H1 (cell line): ENCODE measurements around the gene GSTO2. TPM values are rescaled to one million over a fixed set of nuclear protein-coding genes. Genes with fewer than 3 reads are reported as not detected.

Experiments
- CTCF ChIA-PET: fragments of 300-600 bp; sonication (Branson Sonifier 250); formaldehyde crosslinking; loops from one replicate; lab custom pipeline; 2021; ENCODE audit not compliant: partially characterized antibody; lab: Charles Lee
- POLR2A ChIA-PET: fragments of 300-600 bp; sonication (Branson Sonifier 250); formaldehyde crosslinking; loops from one replicate; lab custom pipeline; 2021; ENCODE audit warnings: inconsistent platforms; ENCODE audit not compliant: partially characterized antibody; lab: Charles Lee
- DNase-seq, 2 experiments: peaks; one replicate each; pipeline versions ENCODE4 v3.0.0 to v3.0.0-alpha.2; 2010 to 2022; ENCODE audit warnings: low spot score in 2 of 2, low read depth in 1 of 2, mixed read lengths in 1 of 2
- FAIRE-seq: peaks from 2 replicates; lab custom pipeline; 2011; peaks lifted over from hg19 to GRCh38; lab: Jason Lieb, UNC
- H2AFZ ChIP-seq: 2 replicates; pipeline ENCODE4 v1.8.1; 2012; ENCODE audit warnings: low read length, inconsistent platforms
- H2AK5ac ChIP-seq: 2 replicates; pipeline ENCODE4 v1.6.1; 2013; ENCODE audit warnings: low read depth, low read length
- H2BK120ac ChIP-seq: replicated peaks from 2 replicates; pipeline ENCODE3; 2013; ENCODE audit warnings: low read depth, low read length, inconsistent platforms
- H2BK12ac ChIP-seq: 2 replicates; pipeline ENCODE4 v1.6.1; 2013; ENCODE audit warnings: low read depth, low read length
- H2BK15ac ChIP-seq: 2 replicates; pipeline ENCODE4 v1.6.1; 2013; ENCODE audit warnings: low read length
- H2BK20ac ChIP-seq: 2 replicates; pipeline ENCODE4 v1.6.1; 2013; ENCODE audit warnings: low read length
- H2BK5ac ChIP-seq: 2 replicates; pipeline ENCODE4 v1.6.1; 2013; ENCODE audit warnings: low read depth, low read length
- H3K14ac ChIP-seq: 2 replicates; pipeline ENCODE4 v1.6.1; 2013; ENCODE audit warnings: inconsistent platforms; ENCODE audit not compliant: insufficient read length
- H3K18ac ChIP-seq: 2 replicates; pipeline ENCODE4 v1.6.1; 2013; ENCODE audit warnings: low read length; ENCODE audit errors: extremely low read depth
- H3K23ac ChIP-seq: 2 replicates; pipeline ENCODE4 v1.6.1; 2013; ENCODE audit warnings: inconsistent platforms; ENCODE audit not compliant: insufficient read length
- H3K23me2 ChIP-seq: 2 replicates; pipeline ENCODE4 v1.6.1; 2013; ENCODE audit warnings: low read depth, low read length
- H3K27ac ChIP-seq: 2 replicates; pipeline ENCODE4 v1.6.1; 2011; ENCODE audit warnings: low read depth, low read length, inconsistent platforms
- H3K27me3 ChIP-seq, 4 experiments: replicated peaks in 1 of 4; 1 replicate in 1 of 4; 2 replicates in 3 of 4; pipeline versions ENCODE4 v1.6.1 to v1.8.1; 2011 to 2013; ENCODE audit warnings: low read length in 3 of 4, mild to moderate bottlenecking in 3 of 4, inconsistent platforms in 2 of 4, mixed read lengths in 2 of 4, moderate library complexity in 1 of 4; ENCODE audit not compliant: control insufficient read depth in 3 of 4, insufficient read depth in 3 of 4; ENCODE audit errors: extremely low read depth in 1 of 4
- H3K36me3 ChIP-seq, 4 experiments: 2 replicates each; pipeline versions ENCODE4 v1.6.1 to v1.8.1; 2011 to 2013; ENCODE audit warnings: mild to moderate bottlenecking in 4 of 4, low read length in 3 of 4, moderate library complexity in 2 of 4, control low read depth in 1 of 4, inconsistent platforms in 1 of 4; ENCODE audit not compliant: insufficient read depth in 4 of 4, control insufficient read depth in 2 of 4
- H3K4ac ChIP-seq: replicated peaks from 2 replicates; pipeline ENCODE3; 2013; ENCODE audit warnings: low read length, low read depth, mixed read lengths, inconsistent platforms; ENCODE audit not compliant: insufficient read length
- H3K4me1 ChIP-seq, 4 experiments: replicated peaks in 1 of 4; 1 replicate in 1 of 4; 2 replicates in 3 of 4; pipeline versions ENCODE4 v1.6.1 to v1.8.1; 2011 to 2013; ENCODE audit warnings: low read length in 3 of 4, inconsistent platforms in 2 of 4, mixed read lengths in 1 of 4; ENCODE audit not compliant: insufficient read depth in 4 of 4, control insufficient read depth in 3 of 4
- H3K4me2 ChIP-seq, 2 experiments: 2 replicates each; pipeline versions ENCODE4 v1.6.1 to v1.8.1; 2011 to 2013; ENCODE audit warnings: low read depth in 2 of 2, low read length in 2 of 2, control low read depth in 1 of 2, inconsistent platforms in 1 of 2, mild to moderate bottlenecking in 1 of 2; ENCODE audit not compliant: insufficient read depth in 1 of 2
- H3K4me3 ChIP-seq, 4 experiments: fragments of 200-600, 300-600 bp in 1 of 4; sonication (generic), shearing (Covaris generic), sonication (Bioruptor Twin) in 1 of 4; 2 replicates each; pipeline versions ENCODE4 v1.5.1 to v1.8.1; 2011 to 2016; ENCODE audit warnings: low read length in 4 of 4, low read depth in 3 of 4, control low read depth in 2 of 4, inconsistent platforms in 2 of 4, mild to moderate bottlenecking in 2 of 4, mixed read lengths in 1 of 4, moderate library complexity in 1 of 4; ENCODE audit not compliant: insufficient read depth in 2 of 4; ENCODE audit errors: extremely low read depth in 1 of 4
- H3K56ac ChIP-seq: replicated peaks from 2 replicates; pipeline ENCODE3; 2013; ENCODE audit warnings: low read depth, mild to moderate bottlenecking, mixed read lengths, low read length, inconsistent platforms; ENCODE audit not compliant: insufficient read length
- H3K79me1 ChIP-seq: 2 replicates; pipeline ENCODE4 v1.6.1; 2013; ENCODE audit warnings: low read depth, low read length, control low read depth
- H3K79me2 ChIP-seq, 2 experiments: 2 replicates each; pipeline versions ENCODE4 v1.6.1 to v1.8.1; 2012 to 2013; ENCODE audit warnings: low read length in 2 of 2, mild to moderate bottlenecking in 2 of 2, inconsistent platforms in 1 of 2; ENCODE audit not compliant: insufficient read depth in 2 of 2, control insufficient read depth in 1 of 2
- H3K9ac ChIP-seq, 4 experiments: replicated peaks in 1 of 4; 1 replicate in 1 of 4; 2 replicates in 3 of 4; pipeline versions ENCODE4 v1.6.1 to v1.8.1; 2011 to 2013; ENCODE audit warnings: low read depth in 3 of 4, low read length in 3 of 4, control low read depth in 2 of 4, mild to moderate bottlenecking in 2 of 4, moderate library complexity in 2 of 4, inconsistent platforms in 1 of 4; ENCODE audit errors: extremely low read depth in 1 of 4
- H3K9me3 ChIP-seq, 2 experiments: 2 replicates each; pipeline versions ENCODE4 v1.6.1 to v1.8.1; 2012 to 2013; ENCODE audit warnings: mild to moderate bottlenecking in 2 of 2, moderate library complexity in 2 of 2, control low read depth in 1 of 2, inconsistent platforms in 1 of 2, low read depth in 1 of 2, low read length in 1 of 2, mixed read lengths in 1 of 2; ENCODE audit not compliant: insufficient read depth in 2 of 2
- H4K20me1 ChIP-seq, 2 experiments: replicated peaks in 1 of 2; 2 replicates each; pipeline versions ENCODE3 to v1.8.1; 2011 to 2013; ENCODE audit warnings: inconsistent platforms in 2 of 2, low read length in 2 of 2, mild to moderate bottlenecking in 1 of 2; ENCODE audit not compliant: insufficient read depth in 2 of 2, control insufficient read depth in 1 of 2
- H4K5ac ChIP-seq: 2 replicates; pipeline ENCODE4 v1.6.1; 2013; ENCODE audit warnings: low read length, low read depth, mixed read lengths, inconsistent platforms; ENCODE audit not compliant: insufficient read length
- H4K8ac ChIP-seq: 2 replicates; pipeline ENCODE4 v1.8.0; 2013; ENCODE audit warnings: mild to moderate bottlenecking, moderate library complexity, low read length, inconsistent platforms; ENCODE audit not compliant: insufficient read depth; ENCODE audit errors: extremely low read depth
- H4K91ac ChIP-seq: replicated peaks from 2 replicates; pipeline ENCODE3; 2013; ENCODE audit warnings: low read length, mixed read lengths, inconsistent platforms; ENCODE audit not compliant: insufficient read length
- SIRT6 ChIP-seq: IDR thresholded peaks from one replicate; pipeline ENCODE4 v1.7.1; 2012; ENCODE audit warnings: low read length, inconsistent platforms
- WGBS, 2 experiments: shearing (Covaris generic) in 1 of 2; methylation state at CpG; one replicate each; pipeline versions ENCODE4 v1.1.6 to v1.1.7; 2013 to 2015; ENCODE audit warnings: low lambda C conversion rate in 2 of 2, mixed read lengths in 2 of 2, inconsistent platforms in 1 of 2, low coverage in 1 of 2, missing lambda C conversion rate in 1 of 2; ENCODE audit not compliant: insufficient replicate concordance in 2 of 2, insufficient coverage in 1 of 2, insufficient read length in 1 of 2; ENCODE audit errors: extremely low coverage in 1 of 2, missing lambda C conversion rate in 1 of 2; 5-methylcytosine and 5-hydroxymethylcytosine counted together
- polyA plus RNA-seq, 7 experiments: library from polyadenylated mRNA; depleted of rRNA in 3 of 7; stranded (reverse) in 5 of 7; unstranded in 2 of 7; fragments of >200 nt in 5 of 7; fragments of 200-250 nt in 2 of 7; gene quantifications; 1 replicate in 5 of 7; 2 replicates in 1 of 7; 4 replicates in 1 of 7; pipeline versions ENCODE4 v1.2.1 to v1.2.3, GENCODE V29; 2011 to 2013; ENCODE audit warnings: missing spikeins in 2 of 7, mixed read lengths in 2 of 7
- total RNA-seq: library from RNA; stranded (reverse); fragmentation: NEBNext Ultra II Directional; extraction: Animal tissue kit (Norgen Biotek cat#: 25700); gene quantifications from 2 replicates; pipeline ENCODE4 v1.2.1, GENCODE V29; 2021

GSTO2 gene
- total and polyA plus RNA-seq, 2 of the 8 experiments (the other 6 are each of a cell fraction or from before 2014, with no cell fraction given) = 13.1 to 41.7 TPM

GRCh38 chr10:104334965-104335650 lies 66.1 kb downstream of the GSTO2 start:
- Histone ChIP-seq H3K9me3 (no peaks in the 10 kb centered on the region), H4K8ac (no peak overlapping the region; the same call in 1 of the 2 replicates), H3K23me2 (peaks cover 18% of the 10 kb centered on the region), H3K27ac (no peak overlapping the region), H4K5ac (no peak overlapping the region), H3K9ac (no peak overlapping the region), H3K4ac (no peak overlapping the region), H3K23ac (no peak overlapping the region), H3K79me2 (peaks cover 19 to 72% of the 10 kb centered on the region in 2 experiments), H2BK20ac (peak overlapping the region; percentile 27; the same call in 1 of the 2 replicates), H2BK15ac (no peak overlapping the region), H2BK12ac (no peak overlapping the region), H2BK120ac (no peak overlapping the region), H3K56ac (no peak overlapping the region), H3K4me1 (peaks cover 34 to 61% (median 45%) of the 10 kb centered on the region in 4 experiments), H3K14ac (no peak overlapping the region), H3K18ac (no peak overlapping the region), H3K4me2 (no peak overlapping the region), H2AFZ (no peak overlapping the region), H2AK5ac (0 out of 2 replicates have a peak overlapping the region, but pooled peaks have one; percentile 46), H3K27me3 (peaks cover 0 to 2% (median 0%) of the 10 kb centered on the region in 4 experiments; a peak in 1 of 7 replicates), H3K79me1 (peaks cover 24% of the 10 kb centered on the region), H4K91ac (no peak overlapping the region), H3K36me3 (no peaks in the 10 kb centered on the region), H3K4me3 (no peak overlapping the region), H2BK5ac (no peak overlapping the region), H4K20me1 (peaks cover 4 to 9% of the 10 kb centered on the region in 2 experiments)
- no peak for DNase-seq
- 93% methylated on average over 13 of the region's 13 CpGs; no CpG with 5 or more reads in 1 of the 2 experiments for WGBS, 2 experiments
- POLR2A ChIA-PET = interaction anchor here (0.6 to 1.0 kb wide), 2 partner anchors 12 to 1072 kb away, joined by 3 read pairs; no protein-coding TSS in a partner anchor
- FAIRE-seq = no peak
- CTCF ChIA-PET = interaction anchor here (0.8 to 7.3 kb wide), 10 partner anchors 11 to 245 kb away, joined by 3 to 86 read pairs (median 6); no protein-coding TSS in a partner anchor
- no peak for TF ChIP-seq SIRT6
